H4 (cell line): ENCODE measurements around the gene SH2D5. TPM values are rescaled to one million over a fixed set of nuclear protein-coding genes. Genes with fewer than 3 reads are reported as not detected.
"Not testable (repeated sequence)": the region's sequence is repeated elsewhere in the genome, so short reads cannot be mapped to it uniquely, and the experiment has no call there.

Experiments
- DNase-seq: peaks from one replicate; pipeline ENCODE4 v3.0.0-alpha.2; 2015; ENCODE audit warnings: low spot score
- total RNA-seq: library from RNA; depleted of rRNA; stranded (reverse); fragments of >200 nt; shearing (Covaris generic); gene quantifications from 2 replicates; pipeline ENCODE4 v1.2.3, GENCODE V29; 2014; rRNA removed

The SH2D5 gene
- total RNA-seq, 1 experiment from 2014 or later, result 0.56 TPM

GRCh38 chr1:20695515-20695914 is 37.0 kb downstream of the SH2D5 start:
- no peak for DNase-seq

- DNase-seq, result no peak
Observed at GRCh38 chr1:20693623-20694022, 38.9 kb downstream of the SH2D5 start.

DNA sequence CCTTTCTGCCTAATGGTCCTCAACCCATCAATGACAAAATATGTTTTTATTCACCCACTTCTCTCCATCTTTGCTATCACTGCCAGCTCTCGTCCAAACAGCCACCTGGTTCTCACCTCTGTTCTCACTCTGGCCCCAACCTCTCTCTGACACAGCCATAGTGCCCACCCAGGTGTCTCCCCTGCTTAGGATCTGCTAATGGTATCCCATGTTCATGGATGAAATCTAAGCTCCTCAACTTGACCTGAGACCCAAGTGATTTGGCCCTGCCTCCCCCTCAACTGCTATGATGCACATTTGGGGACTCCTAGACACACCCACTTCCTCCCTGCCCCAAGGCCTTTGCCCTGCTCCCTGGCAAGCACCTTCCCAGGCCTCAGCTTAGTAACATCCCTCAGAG is 40.6 kb downstream of the SH2D5 start:
- no peak for DNase-seq

- no peak for DNase-seq
Observed at GRCh38 chr1:20689645-20690056, 42.9 kb downstream of the SH2D5 start.

DNA sequence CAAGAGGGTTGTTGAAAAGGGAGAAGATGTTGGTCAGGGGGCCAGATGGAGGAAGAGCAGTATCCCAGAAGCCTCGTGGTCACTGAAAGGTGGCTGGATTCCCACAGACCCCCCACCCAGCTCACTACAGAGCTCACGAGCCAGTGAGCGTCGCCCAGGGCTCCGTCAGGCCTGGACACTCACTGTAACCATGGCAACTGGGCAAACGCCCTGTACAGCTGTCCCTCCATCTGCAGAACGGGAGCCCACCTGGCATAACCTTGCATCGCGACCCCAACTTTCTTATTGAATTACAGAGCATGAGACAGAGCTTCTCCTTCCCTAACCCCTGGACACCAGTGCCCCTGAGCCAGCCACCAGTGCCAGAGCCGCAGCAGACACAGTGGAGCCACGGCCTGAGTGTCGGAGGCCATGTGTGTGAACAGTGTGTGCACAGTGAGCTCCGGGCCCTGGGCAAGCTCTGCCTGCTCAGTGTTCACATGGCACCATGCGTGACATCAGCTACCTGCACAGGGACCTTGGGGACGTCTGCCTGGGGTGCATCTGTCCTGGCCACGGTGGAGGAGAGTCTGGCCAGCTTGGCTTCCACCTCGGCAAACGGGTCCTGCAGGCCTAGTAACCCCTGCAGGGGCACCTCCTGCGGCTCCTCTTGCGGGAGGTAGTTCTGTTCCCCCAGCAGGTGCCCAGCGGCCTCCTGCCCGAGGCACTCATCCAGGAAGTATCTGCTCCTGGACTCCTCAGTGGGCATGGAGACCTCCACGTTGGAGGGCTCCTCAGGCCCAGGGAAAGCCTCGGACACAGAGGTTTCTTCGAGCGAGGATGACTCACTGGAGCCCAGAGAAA is 45.4 kb downstream of the SH2D5 start:
- no peak for DNase-seq

- DNase-seq, result no peak
Observed at GRCh38 chr1:20685741-20686140, 46.8 kb downstream of the SH2D5 start.

DNA sequence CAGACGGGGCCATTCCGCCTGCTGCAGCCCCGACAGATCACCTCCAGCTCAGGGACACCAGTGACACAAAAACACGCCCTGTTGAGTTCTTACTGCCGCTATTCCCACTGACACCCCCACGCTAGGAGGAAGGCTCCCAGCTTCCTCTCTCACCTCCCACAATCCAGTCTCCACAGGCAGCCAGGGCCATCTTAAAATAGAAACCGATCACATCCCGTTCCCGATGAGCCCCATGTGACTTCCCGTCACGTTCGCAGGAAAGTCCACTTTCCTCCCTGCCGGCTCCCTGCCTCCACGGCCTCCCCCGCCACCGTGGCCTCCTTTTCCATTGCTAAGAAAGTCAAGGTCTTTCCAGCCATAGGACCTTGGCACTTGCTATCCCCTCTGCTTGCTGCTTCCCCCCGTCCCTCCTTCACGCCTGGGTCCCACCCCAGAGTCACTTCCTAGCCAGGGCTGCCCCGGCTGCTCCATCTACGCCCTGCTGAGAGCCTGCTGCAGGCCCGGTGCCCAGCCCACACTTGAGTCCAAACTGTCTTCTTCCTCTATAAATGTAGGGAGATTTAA is 47.3 kb downstream of the SH2D5 start:
- DNase-seq, result no peak

DNA sequence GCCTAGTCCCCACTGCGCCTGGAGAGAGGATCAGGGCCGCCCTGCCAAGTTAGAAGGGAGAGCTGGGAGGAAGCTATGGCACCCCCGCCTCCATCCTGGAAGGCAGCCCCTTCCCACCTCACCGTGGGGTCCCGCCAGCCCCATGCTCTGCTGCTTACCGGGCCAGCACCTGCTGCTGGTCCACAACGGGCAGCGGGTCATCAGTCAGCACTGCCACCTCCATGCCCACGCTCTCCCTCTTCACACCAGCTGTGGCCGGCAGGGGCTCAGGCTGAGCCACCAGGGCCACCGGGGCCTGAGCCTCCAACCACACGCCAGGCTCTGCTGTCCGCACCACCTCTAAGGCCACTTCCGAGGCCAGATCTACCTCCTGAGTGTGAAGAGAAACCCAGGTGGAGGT is 47.9 kb downstream of the SH2D5 start:
- DNase-seq, result no peak

DNA sequence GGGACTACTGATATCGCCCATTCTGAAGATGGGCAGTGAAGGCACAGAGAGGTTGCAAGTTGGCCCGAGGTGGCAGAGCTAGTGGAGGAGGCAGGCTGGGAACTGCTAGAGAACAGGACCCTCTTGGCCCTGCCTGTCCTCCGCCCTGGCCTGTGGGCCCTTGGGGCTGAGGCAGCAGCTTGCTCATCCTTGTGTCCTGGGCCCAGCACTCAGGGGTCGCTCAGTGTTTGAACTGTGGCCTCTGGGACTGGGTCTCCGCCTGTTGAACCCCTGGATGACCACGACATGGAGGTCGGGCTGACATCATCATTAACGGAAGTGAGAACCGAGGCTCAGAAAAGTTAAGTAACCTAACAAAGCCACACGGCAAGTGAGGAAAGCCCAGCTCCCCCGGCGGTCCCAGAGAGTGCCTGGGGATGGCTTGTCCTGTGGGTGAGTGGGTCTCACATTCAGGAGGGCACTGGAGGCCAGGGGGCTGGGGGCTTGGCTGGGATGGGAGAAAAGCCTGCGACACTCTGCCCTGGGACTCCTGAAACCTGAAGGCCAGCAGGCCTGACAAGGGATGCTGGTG is 48.4 kb downstream of the SH2D5 start:
- no peak for DNase-seq

DNA sequence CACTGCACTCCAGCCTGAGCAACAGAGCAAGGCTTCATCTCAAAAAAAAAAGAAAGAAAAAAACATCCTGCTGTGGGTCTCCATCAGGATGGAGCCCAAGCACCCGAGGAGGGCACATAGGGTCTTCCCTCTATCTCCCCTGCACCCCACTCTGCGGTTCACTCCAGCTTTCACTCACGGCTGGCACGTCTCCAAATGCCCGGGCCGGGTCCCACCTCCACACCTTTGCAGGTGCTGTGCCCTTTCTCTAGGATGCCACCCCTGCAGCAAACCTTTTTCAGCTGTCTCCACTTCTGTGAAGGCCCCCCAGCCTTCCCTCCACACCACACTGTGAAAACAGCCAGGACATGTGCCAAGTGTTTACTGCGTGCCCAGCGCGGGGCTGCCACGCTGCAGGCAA is 48.9 kb downstream of the SH2D5 start:
- DNase-seq, result no peak

DNA sequence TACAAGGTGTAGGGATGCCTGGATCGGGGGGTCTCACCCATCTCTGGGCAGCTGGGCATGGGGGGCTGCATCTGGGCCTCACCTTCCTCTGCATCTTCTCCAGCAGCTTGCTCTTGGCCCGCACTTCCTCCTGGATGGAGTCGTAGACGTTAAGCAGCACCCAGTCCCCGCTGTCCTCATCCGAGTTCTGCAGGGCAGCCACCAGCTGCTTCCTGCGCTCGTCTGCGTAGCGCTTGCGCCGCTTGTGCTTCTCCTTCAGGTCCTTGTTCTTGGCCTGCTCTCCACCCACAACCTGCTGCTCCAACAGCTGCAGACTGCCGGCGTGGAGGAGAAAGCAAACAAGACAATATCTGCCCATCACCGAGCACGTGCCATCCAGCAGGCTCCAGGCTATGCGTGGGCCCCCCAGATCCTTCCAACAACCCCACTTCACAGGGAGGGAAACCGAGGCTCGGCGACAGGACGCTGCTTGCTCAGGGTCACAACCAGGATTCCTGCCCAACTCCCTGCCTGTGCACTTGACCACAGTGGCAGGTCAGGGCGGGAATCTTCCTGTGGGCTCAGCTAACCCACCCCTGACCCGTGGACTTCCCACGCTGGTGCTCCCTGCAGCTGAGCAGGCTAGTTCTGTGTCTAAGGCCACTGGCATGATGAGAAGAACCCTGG is 49.8 kb downstream of the SH2D5 start:
- no peak for DNase-seq

DNA sequence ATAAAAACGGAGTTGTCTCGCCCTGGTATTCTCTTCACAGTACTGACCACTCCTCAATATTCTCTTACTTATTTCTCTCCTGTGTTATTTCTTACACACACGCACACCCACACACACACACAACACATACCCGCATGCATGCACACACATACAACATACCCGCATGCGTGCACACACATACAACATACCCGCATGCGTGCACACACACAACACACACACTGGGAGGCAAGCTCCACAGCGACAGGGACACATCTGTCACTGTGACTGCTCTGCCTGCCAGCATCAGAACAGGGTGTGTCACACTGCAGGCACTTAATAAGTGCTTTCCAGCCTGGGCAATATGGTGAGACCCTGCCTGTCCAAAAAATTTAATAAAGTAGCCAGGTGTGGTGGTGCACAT is 50.5 kb downstream of the SH2D5 start:
- no peak for DNase-seq

GRCh38 chr1:20680269-20680668 is 52.2 kb downstream of the SH2D5 start:
- DNase-seq, result no peak

GRCh38 chr1:20678599-20678998 is 53.9 kb downstream of the SH2D5 start:
- no peak for DNase-seq

- DNase-seq, result not testable (repeated sequence)
Observed at GRCh38 chr1:20673626-20674025, 58.9 kb downstream of the SH2D5 start.

DNA sequence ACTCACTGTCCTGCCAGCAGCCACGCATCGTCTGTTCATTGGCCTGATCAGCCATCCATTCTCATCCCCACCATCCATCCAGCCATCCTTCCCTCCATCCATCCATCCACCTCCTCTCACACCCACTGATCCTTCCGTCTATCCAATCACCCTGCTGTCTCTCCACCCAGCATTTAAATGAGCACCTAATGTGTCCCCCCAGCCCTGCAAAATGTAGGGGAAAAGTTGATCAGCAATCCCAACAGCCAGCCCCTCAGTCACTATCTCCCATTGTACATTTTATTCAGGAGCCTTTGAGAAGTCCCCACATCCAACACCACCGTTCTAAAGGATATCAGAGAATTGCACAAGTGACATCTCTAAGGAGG is 60.3 kb downstream of the SH2D5 start:
- no peak for DNase-seq

- DNase-seq, result no peak
Observed at GRCh38 chr1:20670936-20671335, 61.6 kb downstream of the SH2D5 start.

Other genes starting within 250 kb of the SH2D5 start
- 3.6 and 4.0 TPM in 2 replicates for gene CAMK2N1, start 246.5 kb downstream of the SH2D5 start, total RNA-seq
- gene MUL1, start 224.6 kb downstream of the SH2D5 start, total RNA-seq, result 30.2 and 38.0 TPM in 2 replicates
- 0.04 TPM in 1 of 2 replicates, not detected in the other for gene FAM43B, start 180.1 kb downstream of the SH2D5 start, total RNA-seq
- gene CDA, start 143.6 kb downstream of the SH2D5 start, total RNA-seq, result not detected in 2 replicates
- gene PINK1, start 99.2 kb downstream of the SH2D5 start, total RNA-seq, result 29.6 and 33.1 TPM in 2 replicates
- 454 and 493 TPM in 2 replicates for gene DDOST, start 71.3 kb downstream of the SH2D5 start, total RNA-seq
- gene KIF17, start 14.7 kb downstream of the SH2D5 start, total RNA-seq, result 0.10 TPM in 1 of 2 replicates, not detected in the other
- gene HP1BP3, start 54.6 kb upstream of the SH2D5 start, total RNA-seq, result 112 and 163 TPM in 2 replicates